GM12878 (cell line): ENCODE measurements around the gene RTN4. TPM values are rescaled to one million over a fixed set of nuclear protein-coding genes. Genes with fewer than 3 reads are reported as not detected.

Experiments
- ATAC-seq: fragments of 200-7000 bp; cut with Tn5 transposase; 3 replicates; pipeline ENCODE4 v1.9.1; 2020; ENCODE audit warnings: mild to moderate bottlenecking, moderate library complexity
- BruUV-seq: library from RNA; stranded (reverse); fragments of 400-500 nt; replicated peaks from 2 replicates; lab custom pipeline; 2021; lab: Mats Ljungman, UMichigan
- CTCF ChIA-PET: fragments of 300-600 bp; sonication (Branson Sonifier 250); formaldehyde crosslinking; extraction: SDS; loops from one replicate; lab custom pipeline; 2021; ENCODE audit warnings: inconsistent platforms; lab: Yijun Ruan, JAX
- POLR2A ChIA-PET: fragments of 350-600 bp; formaldehyde crosslinking; extraction: SDS; loops from one replicate; lab custom pipeline; 2021; ENCODE audit warnings: inconsistent platforms; lab: Charles Lee
- RAD21 ChIA-PET: fragments of 300-600 bp; sonication (Branson Sonifier 250); formaldehyde crosslinking; loops from one replicate; lab custom pipeline; 2023; ENCODE audit warnings: antibody characterized with exemption; ENCODE audit not compliant: unreplicated experiment; lab: Charles Lee
- SMC1A ChIA-PET: fragments of 300-600 bp; sonication (Branson Sonifier 250); formaldehyde crosslinking; loops from one replicate; lab custom pipeline; 2023; ENCODE audit not compliant: unreplicated experiment, uncharacterized antibody; lab: Charles Lee
- DNase-seq: peaks from one replicate; pipeline ENCODE4 v3.0.0-alpha.2; 2011; ENCODE audit warnings: low read depth, low spot score
- FAIRE-seq: peaks from 3 replicates; lab custom pipeline; 2011; peaks lifted over from hg19 to GRCh38; lab: Jason Lieb, UNC
- H2AFZ ChIP-seq: 2 replicates; pipeline ENCODE4 v1.6.0; 2011; ENCODE audit warnings: low read depth, low read length, control low read depth; ENCODE audit not compliant: control insufficient read depth
- H3K27ac ChIP-seq: 2 replicates; pipeline ENCODE4 v1.5.1; 2011; ENCODE audit warnings: control low read depth; ENCODE audit not compliant: control insufficient read depth, insufficient read depth
- H3K27me3 ChIP-seq, 2 experiments: replicated peaks in 1 of 2; 2 replicates each; pipeline versions ENCODE4 v1.6.0 to v1.6.1; 2011; ENCODE audit warnings: low read length in 1 of 2; ENCODE audit not compliant: control insufficient read depth in 2 of 2, insufficient read depth in 2 of 2
- H3K36me3 ChIP-seq, 2 experiments: 2 replicates each; pipeline ENCODE4 v1.5.1; 2011; ENCODE audit warnings: low read length in 1 of 2; ENCODE audit not compliant: control insufficient read depth in 2 of 2, insufficient read depth in 2 of 2
- H3K4me1 ChIP-seq: 2 replicates; pipeline ENCODE4 v1.6.1; 2011; ENCODE audit warnings: mild to moderate bottlenecking, low read length, moderate library complexity, mixed read lengths; ENCODE audit not compliant: control insufficient read depth, insufficient read depth
- H3K4me2 ChIP-seq: 2 replicates; pipeline ENCODE4 v1.6.0; 2011; ENCODE audit warnings: control low read depth; ENCODE audit not compliant: control insufficient read depth, insufficient read depth
- H3K4me3 ChIP-seq: fragments of 200-600 bp; sonication (generic); 2 replicates; pipeline ENCODE4 v1.5.1; 2016
- H3K79me2 ChIP-seq: 2 replicates; pipeline ENCODE4 v1.6.0; 2011; ENCODE audit warnings: low read length; ENCODE audit not compliant: control insufficient read depth, insufficient read depth
- H3K9ac ChIP-seq: 2 replicates; pipeline ENCODE4 v1.8.0; 2011; ENCODE audit warnings: low read length, control low read depth, mixed read lengths; ENCODE audit not compliant: control insufficient read depth, insufficient read depth
- H3K9me3 ChIP-seq: replicated peaks from 3 replicates; pipeline ENCODE4 v1.5.1; 2011; ENCODE audit warnings: mild to moderate bottlenecking, low read length; ENCODE audit not compliant: control insufficient read depth, insufficient read depth
- H4K20me1 ChIP-seq: 2 replicates; pipeline ENCODE4 v1.6.0; 2011; ENCODE audit not compliant: control insufficient read depth, insufficient read depth
- CBX5 ChIP-seq: sonication (generic); IDR thresholded peaks from 2 replicates; pipeline ENCODE4 v1.6.1; 2016; ENCODE audit warnings: low read depth, moderate library complexity, mild to moderate bottlenecking, inconsistent platforms
- CREB1 ChIP-seq: IDR thresholded peaks from 2 replicates; pipeline ENCODE4 v1.6.1; 2012; ENCODE audit warnings: low read depth, mild to moderate bottlenecking, inconsistent platforms
- E2F4 ChIP-seq: IDR thresholded peaks from 2 replicates; pipeline ENCODE4 v1.6.1; 2012; ENCODE audit warnings: low read depth, low read length, improper control_type of control experiment
- ESRRA ChIP-seq: IDR thresholded peaks from 2 replicates; pipeline ENCODE4 v1.6.1; 2012; ENCODE audit warnings: mild to moderate bottlenecking, low read length, improper control_type of control experiment
- HCFC1 ChIP-seq: fragments of 150-350 bp; IDR thresholded peaks from 2 replicates; pipeline ENCODE4 v1.6.1; 2014; ENCODE audit warnings: low read length
- IKZF1 ChIP-seq: fragments of 450-650 bp; conservative IDR thresholded peaks from 2 replicates; pipeline ENCODE4 v1.6.1; 2017; ENCODE audit warnings: antibody characterized with exemption, mild to moderate bottlenecking
- KDM1A ChIP-seq: fragments of 200-600 bp; sonication (generic); IDR thresholded peaks from 2 replicates; pipeline ENCODE4 v1.6.1; 2016; ENCODE audit warnings: borderline replicate concordance
- LARP7 ChIP-seq: fragments of 450-650 bp; IDR thresholded peaks from 2 replicates; pipeline ENCODE4 v1.6.1; 2017; ENCODE audit warnings: mild to moderate bottlenecking
- NFIC ChIP-seq: IDR thresholded peaks from 2 replicates; pipeline ENCODE4 v1.6.1; 2012; ENCODE audit warnings: low read depth, mild to moderate bottlenecking, inconsistent platforms, low read length, moderate library complexity
- PAX8 ChIP-seq: fragments of 450-650 bp; IDR thresholded peaks from 2 replicates; pipeline ENCODE4 v1.6.1; 2017; ENCODE audit warnings: mild to moderate bottlenecking, moderate library complexity
- SPI1 ChIP-seq: IDR thresholded peaks from 2 replicates; pipeline ENCODE4 v1.6.1; 2011; ENCODE audit warnings: low read depth, mild to moderate bottlenecking, low read length, moderate library complexity, borderline replicate concordance; ENCODE audit not compliant: insufficient read depth
- WRNIP1 ChIP-seq: IDR thresholded peaks from 2 replicates; pipeline ENCODE4 v1.6.1; 2011; ENCODE audit warnings: low read depth, low read length, improper control_type of control experiment, borderline replicate concordance
- ZNF384 ChIP-seq: IDR thresholded peaks from 2 replicates; pipeline ENCODE4 v1.6.1; 2012; ENCODE audit warnings: low read depth, mild to moderate bottlenecking, low read length, improper control_type of control experiment, borderline replicate concordance
- ZNF592 ChIP-seq: fragments of 450-650 bp; IDR thresholded peaks from 2 replicates; pipeline ENCODE4 v1.6.1; 2017; ENCODE audit warnings: mild to moderate bottlenecking, moderate library complexity
- ZZZ3 ChIP-seq: IDR thresholded peaks from 2 replicates; pipeline ENCODE4 v1.6.1; 2011; ENCODE audit warnings: low read depth; ENCODE audit not compliant: control insufficient read depth, insufficient read length
- WGBS: methylation state at CpG from one replicate; pipeline ENCODE4 v1.1.6; 2016; ENCODE audit warnings: low lambda C conversion rate; ENCODE audit not compliant: insufficient replicate concordance, insufficient coverage; ENCODE audit errors: missing lambda C conversion rate; 5-methylcytosine and 5-hydroxymethylcytosine counted together
- in situ Hi-C: fragments of 300-500 bp; cut with MboI; formaldehyde crosslinking; loops from 9 replicates; pipeline ENCODE4 v1.14.3; 2018; ENCODE audit warnings: mixed read lengths
- intact Hi-C: fragments of 100-400 bp; cut with micrococcal nuclease; formaldehyde crosslinking; loops from one replicate; pipeline ENCODE4 v1.14.2; 2022; ENCODE audit not compliant: unreplicated experiment
- polyA plus RNA-seq, 11 experiments: library from polyadenylated mRNA; depleted of rRNA in 4 of 11; unstranded in 6 of 11; stranded (reverse) in 5 of 11; fragments of >200 nt; fragmentation: Nextera tagmentation in 4 of 11; fragmentation: Illumina TruSeq in 1 of 11; extraction: Ambion mirVana in 4 of 11; extraction: Trizol in 1 of 11; gene quantifications; 1 replicate in 1 of 11; 2 replicates in 10 of 11; pipeline versions ENCODE4 v1.2.1 to v1.2.3, GENCODE V29; 2011 to 2016; ENCODE audit warnings: inconsistent platforms in 2 of 11, missing spikeins in 2 of 11, low read depth in 1 of 11
- total RNA-seq, 4 experiments: library from RNA; depleted of rRNA in 3 of 4; stranded (reverse); fragments of >200 nt in 3 of 4; fragmentation: Illumina TruSeq in 1 of 4; extraction: Trizol in 1 of 4; gene quantifications; 2 replicates each; pipeline versions ENCODE4 v1.2.1 to v1.2.3, GENCODE V29; 2013 to 2021

RTN4 gene
- total and polyA plus RNA-seq, 10 of the 15 experiments (the other 5 are each of a cell fraction or from before 2014, with no cell fraction given), result 56.0 to 133 (median 83.3) TPM

GRCh38 chr2:54944724-54945326 is 105.4 kb downstream of the RTN4 start:
- Histone ChIP-seq H2AFZ (no peak overlapping the region), H3K4me1 (peaks cover 7% of the 10 kb centered on the region), H3K9me3 (no peaks in the 10 kb centered on the region)
- DNase-seq (no peak), ATAC-seq (no peak)
- BruUV-seq, result no TSS peak
- POLR2A ChIA-PET, result interaction anchor here (0.6 kb wide), 1 partner anchor 906 kb away, joined by 6 read pairs; no protein-coding TSS in a partner anchor
- TF ChIP-seq LARP7 (no peak), SPI1 (no peak), CREB1 (no peak), NFIC (no peak), E2F4 (no peak), CBX5 (no peak), KDM1A (no peak), IKZF1 (no peak), ZNF384 (no peak), ESRRA (no peak), PAX8 (no peak), ZNF592 (no peak), HCFC1 (no peak), ZZZ3 (no peak), WRNIP1 (no peak)
- TF ChIP-seq, all 136 proteins: peak for 0
- H3K36me3 ChIP-seq, result no peaks in the 10 kb centered on the region
- WGBS, result 80% methylated on average over 1 of the region's 1 CpG
- H3K9ac ChIP-seq, result no peak overlapping the region
- H3K4me2 ChIP-seq, result no peak overlapping the region
- in situ Hi-C loops (no loop called here), intact Hi-C loops (no loop called here)
- no peak overlapping the region for H3K4me3 ChIP-seq
- ChIA-PET RAD21 (interaction anchor here (0.8 to 1.4 kb wide), 2 partner anchors 32 to 45 kb away, joined by 4 read pairs; no protein-coding TSS in a partner anchor), CTCF (interaction anchor here (2.0 kb wide), 1 partner anchor 106 kb away, joined by 5 read pairs; no protein-coding TSS in a partner anchor), SMC1A (interaction anchor here (1.2 to 1.7 kb wide), 2 partner anchors 37 to 67 kb away, joined by 3 to 5 read pairs; no protein-coding TSS in a partner anchor)
- H3K27ac ChIP-seq, result no peak overlapping the region
- FAIRE-seq, result no peak
- no peaks in the 10 kb centered on the region for H3K79me2 ChIP-seq
- H4K20me1 ChIP-seq, result no peaks in the 10 kb centered on the region
- no peaks in the 10 kb centered on the region for H3K27me3 ChIP-seq
